ENCODE measurements around the gene NAT10. TPM values are rescaled to one million over a fixed set of nuclear protein-coding genes. Genes with fewer than 3 reads are reported as not detected.

NAT10 gene
- polyA plus RNA-seq, 1 of the 3 experiments (the other 2 are of a cell fraction) = 31.0 TPM

- Histone ChIP-seq H3K4me3 (ENCODE audit: low read depth in 2 of 2, low read length in 1 of 2) (no peak overlapping the region), H3K27me3 (ENCODE audit: insufficient read depth) (no peaks in the 10 kb centered on the region), H3K36me3 (replicated peaks in 1 of 2; ENCODE audit: control insufficient read depth in 1 of 2, insufficient read depth in 2 of 2, low read length in 1 of 2) (peaks cover 0 to 49% of the 10 kb centered on the region in 2 experiments), H3F3A (replicated peaks; ENCODE audit: insufficient read depth) (no peaks in the 10 kb centered on the region), H4K20me1 (ENCODE audit: insufficient read depth) (no peaks in the 10 kb centered on the region), H3K4me2 (no peak overlapping the region), H3K9ac (no peak overlapping the region), H3K9me2 (no peaks in the 10 kb centered on the region), H3K79me2 (ENCODE audit: insufficient read depth) (no peaks in the 10 kb centered on the region), H2AFZ (ENCODE audit: low read depth) (no peak overlapping the region), H3K27ac (ENCODE audit: low read depth in 2 of 2, low read length in 1 of 2) (no peak overlapping the region), H3K4me1 (ENCODE audit: control insufficient read depth in 1 of 2, insufficient read depth in 2 of 2, low read depth in 1 of 2, low read length in 1 of 2) (peaks cover 0 to 48% of the 10 kb centered on the region in 2 experiments; a peak in 3 of 4 replicates), H3K9me3 (no peaks in the 10 kb centered on the region)
- POLR2A ChIA-PET = no interaction called here
- WGBS (ENCODE audit: low lambda C conversion rate) = 86% methylated on average over 11 of the region's 16 CpGs
- CTCF ChIA-PET = interaction anchor here (5.2 to 9.4 kb wide), 3 partner anchors 20 to 203 kb away, joined by 36 to 61 read pairs (median 51); partner anchors contain the start of gene ABTB2
- no peak for DNase-seq
- TF ChIP-seq FOXJ3 (CRISPR knock-in tag; IDR thresholded peaks at IDR 0.05) (no peak), USF1 (IDR thresholded peaks at IDR 0.05; ENCODE audit: borderline replicate concordance, low read depth) (no peak), TCF12 (IDR thresholded peaks at IDR 0.05) (no peak), RCOR1 (IDR thresholded peaks at IDR 0.05; ENCODE audit: low read length) (no peak), NFIC (IDR thresholded peaks at IDR 0.05; ENCODE audit: borderline replicate concordance) (no peak), EP300 (IDR thresholded peaks at IDR 0.05; ENCODE audit: borderline replicate concordance in 1 of 2, low read depth in 1 of 2, low read length in 1 of 2) (no peak), JUND (IDR thresholded peaks at IDR 0.05) (no peak), GABPA (IDR thresholded peaks at IDR 0.05; ENCODE audit: low read depth) (no peak), PBX3 (IDR thresholded peaks at IDR 0.05) (no peak), POLR2AphosphoS5 (IDR thresholded peaks at IDR 0.05; ENCODE audit: low read depth, low read length) (no peak), SIN3A (IDR thresholded peaks at IDR 0.05; ENCODE audit: borderline replicate concordance, low read depth, low read length) (no peak), EZH2phosphoT487 (IDR thresholded peaks at IDR 0.05; ENCODE audit: borderline replicate concordance, low read depth) (no peak), MXI1 (IDR thresholded peaks at IDR 0.05; ENCODE audit: low read depth, low read length) (no peak), RFX5 (IDR thresholded peaks at IDR 0.05; ENCODE audit: low read length) (no peak), ELF1 (IDR thresholded peaks at IDR 0.05) (no peak), RXRA (IDR thresholded peaks at IDR 0.05; ENCODE audit: borderline replicate concordance, low read depth) (no peak), NRF1 (IDR thresholded peaks at IDR 0.05; ENCODE audit: low read depth, low read length) (no peak), YY1 (IDR thresholded peaks at IDR 0.05; ENCODE audit: low read depth) (no peak), FOXM1 (IDR thresholded peaks at IDR 0.05; ENCODE audit: low read depth) (no peak)
- TF ChIP-seq, protein P1, sequence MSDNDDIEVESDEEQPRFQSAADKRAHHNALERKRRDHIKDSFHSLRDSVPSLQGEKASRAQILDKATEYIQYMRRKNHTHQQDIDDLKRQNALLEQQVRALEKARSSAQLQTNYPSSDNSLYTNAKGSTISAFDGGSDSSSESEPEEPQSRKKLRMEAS (IDR thresholded peaks at IDR 0.05; ENCODE audit: low read depth) = no peak
Measured at GRCh38 chr11:34154059-34154875, 48.8 kb downstream of the NAT10 start.

Measured in SK-N-SH (cell line).